ENCODE results near the gene PUM2. TPM values are rescaled to one million over a fixed set of nuclear protein-coding genes. Genes with fewer than 3 reads are reported as not detected.
A peak's percentile ranks its signal among the peaks of the same experiment; 100 is the strongest.

Gene PUM2
- total and polyA plus RNA-seq, 4 donors: 27.4 to 145 (median 51.0) TPM

DNA sequence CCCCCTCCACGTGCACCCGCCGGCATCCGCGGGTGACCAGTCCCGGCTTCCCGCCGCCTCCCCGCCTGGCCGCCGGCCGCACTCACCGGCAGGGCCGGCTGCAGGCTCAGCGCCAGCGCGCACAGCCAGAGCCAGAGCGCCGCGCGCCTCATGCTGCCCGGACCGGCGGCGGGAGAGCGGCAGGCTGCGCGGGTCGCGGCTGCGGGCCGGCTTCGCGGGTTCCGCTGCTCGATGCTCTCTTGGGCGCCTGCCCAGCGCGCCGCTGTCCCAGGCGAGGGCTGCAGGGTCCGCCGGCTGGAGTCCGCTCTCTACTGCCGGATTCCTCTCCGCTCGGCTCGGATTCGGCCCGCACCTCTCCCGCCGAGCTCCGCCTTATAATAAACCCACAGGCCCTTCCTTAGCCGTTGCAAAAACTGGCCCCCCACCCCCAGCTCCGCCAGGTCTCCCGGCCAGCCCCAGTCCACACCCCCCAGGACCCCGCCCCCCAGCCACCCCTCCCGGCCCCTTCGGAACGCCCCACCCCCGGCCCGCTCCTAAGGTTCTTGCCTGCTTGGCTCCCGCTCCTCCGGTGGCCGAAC is 125.8 kb downstream of the PUM2 start, which contains the start of gene SDC1:
SDC1 (minus strand) TSS at position 415 of the 578 bp plus-strand sequence; CDS start at position 152, 263 bp downstream.
- H3K9me3 ChIP-seq (ENCODE audit: control insufficient read depth in 4 of 4, insufficient read depth in 3 of 4, low read length in 3 of 4): no peaks in the 10 kb centered on the region
- H3K27me3 ChIP-seq (ENCODE audit: control insufficient read depth in 3 of 3, insufficient read depth in 3 of 3, low read length in 2 of 3): no peaks in the 10 kb centered on the region
- H3K4me3 ChIP-seq: peak within 1 kb of the TSS; percentile 57
- peaks cover 0 to 20% (median 6%) of the 10 kb centered on the region in 5 donors for H3K4me1 ChIP-seq (ENCODE audit: control insufficient read depth in 5 of 5, insufficient read depth in 5 of 5, low read length in 5 of 5)
- H3K27ac ChIP-seq (ENCODE audit: low read depth in 1 of 2, low read length in 1 of 2): peak within 1 kb of the TSS in 1 of 2 donors; percentile 87
- peak in 2 of 3 donors; percentile 78 to 83 for DNase-seq
- TF ChIP-seq, protein P1, sequence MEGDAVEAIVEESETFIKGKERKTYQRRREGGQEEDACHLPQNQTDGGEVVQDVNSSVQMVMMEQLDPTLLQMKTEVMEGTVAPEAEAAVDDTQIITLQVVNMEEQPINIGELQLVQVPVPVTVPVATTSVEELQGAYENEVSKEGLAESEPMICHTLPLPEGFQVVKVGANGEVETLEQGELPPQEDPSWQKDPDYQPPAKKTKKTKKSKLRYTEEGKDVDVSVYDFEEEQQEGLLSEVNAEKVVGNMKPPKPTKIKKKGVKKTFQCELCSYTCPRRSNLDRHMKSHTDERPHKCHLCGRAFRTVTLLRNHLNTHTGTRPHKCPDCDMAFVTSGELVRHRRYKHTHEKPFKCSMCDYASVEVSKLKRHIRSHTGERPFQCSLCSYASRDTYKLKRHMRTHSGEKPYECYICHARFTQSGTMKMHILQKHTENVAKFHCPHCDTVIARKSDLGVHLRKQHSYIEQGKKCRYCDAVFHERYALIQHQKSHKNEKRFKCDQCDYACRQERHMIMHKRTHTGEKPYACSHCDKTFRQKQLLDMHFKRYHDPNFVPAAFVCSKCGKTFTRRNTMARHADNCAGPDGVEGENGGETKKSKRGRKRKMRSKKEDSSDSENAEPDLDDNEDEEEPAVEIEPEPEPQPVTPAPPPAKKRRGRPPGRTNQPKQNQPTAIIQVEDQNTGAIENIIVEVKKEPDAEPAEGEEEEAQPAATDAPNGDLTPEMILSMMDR (IDR thresholded peaks at IDR 0.05; ENCODE audit: control extremely low read depth, extremely low read depth): no peak
- 1% methylated on average over 43 to 65 of the region's 65 CpGs for WGBS, 2 donors
- peak within 1 kb of the TSS in 1 of 2 donors; percentile 61 for H3K9ac ChIP-seq (ENCODE audit: insufficient read depth in 1 of 2, low read length in 2 of 2)
- peak; percentile 46 for ATAC-seq (ENCODE audit: insufficient read depth, low FRiP score)
- H3K36me3 ChIP-seq (ENCODE audit: control insufficient read depth in 4 of 4, insufficient read depth in 4 of 4, low read length in 4 of 4): no peaks in the 10 kb centered on the region

DNA sequence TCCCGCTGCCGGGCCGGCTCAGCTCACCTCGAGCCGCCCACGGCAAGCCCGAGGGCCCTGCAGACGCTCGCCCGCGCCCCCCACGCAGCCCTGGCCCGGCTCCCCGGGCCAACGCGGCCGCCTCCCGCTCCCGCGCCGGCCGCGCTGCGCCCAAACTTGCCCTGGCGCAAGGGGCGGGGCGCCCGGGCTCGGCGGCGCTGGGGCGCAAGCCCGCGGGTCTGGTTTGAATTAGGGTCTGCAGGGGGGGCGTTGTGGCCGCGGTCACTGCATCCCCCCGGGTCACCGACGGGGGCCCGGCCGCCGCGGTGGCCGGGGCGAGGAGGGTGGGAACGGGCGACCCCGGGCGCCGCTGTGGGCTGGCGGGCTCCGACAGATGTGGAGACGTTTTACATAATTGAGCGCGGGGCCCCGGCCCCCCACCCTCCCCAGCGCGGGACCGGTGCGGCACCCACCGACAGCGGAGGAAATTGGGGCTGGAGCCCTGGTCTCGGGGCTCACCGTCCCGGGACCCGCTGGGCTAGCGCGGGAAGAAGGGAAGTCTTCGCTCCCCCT is 126.4 kb downstream of the PUM2 start:
- Histone ChIP-seq H3K9me3 (ENCODE audit: control insufficient read depth in 4 of 4, insufficient read depth in 3 of 4, low read length in 3 of 4) (no peaks in the 10 kb centered on the region), H3K27me3 (ENCODE audit: control insufficient read depth in 3 of 3, insufficient read depth in 3 of 3, low read length in 2 of 3) (no peaks in the 10 kb centered on the region), H3K4me1 (ENCODE audit: control insufficient read depth in 5 of 5, insufficient read depth in 5 of 5, low read length in 5 of 5) (peaks cover 0 to 20% (median 6%) of the 10 kb centered on the region in 5 donors), H3K9ac (ENCODE audit: insufficient read depth in 1 of 2, low read length in 2 of 2) (no peak overlapping the region), H3K27ac (ENCODE audit: low read depth in 1 of 2, low read length in 1 of 2) (peak overlapping the region in 1 of 2 donors; percentile 87), H3K4me3 (peak overlapping the region; percentile 57), H3K36me3 (ENCODE audit: control insufficient read depth in 4 of 4, insufficient read depth in 4 of 4, low read length in 4 of 4) (no peaks in the 10 kb centered on the region)
- TF ChIP-seq, protein P1 (IDR thresholded peaks at IDR 0.05; ENCODE audit: control extremely low read depth, extremely low read depth): no peak
- ATAC-seq (ENCODE audit: insufficient read depth, low FRiP score) (peak; percentile 50), DNase-seq (no peak)
- 1 to 2% methylated on average over 36 to 70 of the region's 70 CpGs for WGBS, 2 donors

DNA sequence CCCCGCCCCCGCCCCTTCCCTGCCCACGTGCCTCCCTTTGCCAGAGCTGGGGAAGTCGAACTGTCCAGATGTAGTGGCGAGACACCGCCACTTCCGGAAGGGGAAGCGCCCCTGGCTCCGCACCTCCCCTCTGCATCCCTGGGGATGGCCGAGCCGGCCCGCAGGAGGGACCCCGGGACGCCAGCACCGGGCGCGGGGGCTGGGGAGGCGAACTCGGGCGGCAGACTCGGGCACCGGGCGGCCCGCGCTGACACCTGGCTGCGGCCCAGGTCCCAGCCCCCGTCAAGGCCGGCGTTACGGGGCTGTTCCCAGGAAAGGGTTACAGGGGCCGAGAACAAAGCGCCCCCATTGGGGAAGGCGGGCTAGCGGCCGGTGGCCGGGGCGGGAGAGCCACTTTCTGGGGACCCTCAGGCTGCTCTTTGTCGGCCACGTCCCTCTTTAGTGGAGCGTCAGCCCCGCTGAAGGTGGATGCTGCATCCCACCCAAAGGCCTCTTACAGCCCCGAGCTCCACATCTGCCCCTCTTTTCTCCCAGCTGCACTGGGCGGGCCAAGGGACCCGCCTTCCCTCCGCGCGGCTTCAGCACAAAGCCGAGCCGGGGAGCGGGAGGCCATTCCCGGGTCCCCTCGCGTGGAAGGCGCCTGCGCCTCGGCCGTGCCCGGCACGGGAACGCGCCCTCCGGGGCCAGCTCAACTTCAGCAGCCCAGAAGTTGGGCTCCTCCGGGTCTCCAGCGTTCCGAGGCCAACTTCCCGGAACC is 127.1 kb downstream of the PUM2 start:
- Histone ChIP-seq H3K9me3 (ENCODE audit: control insufficient read depth in 4 of 4, insufficient read depth in 3 of 4, low read length in 3 of 4) (no peaks in the 10 kb centered on the region), H3K9ac (ENCODE audit: insufficient read depth in 1 of 2, low read length in 2 of 2) (no peak overlapping the region), H3K36me3 (ENCODE audit: control insufficient read depth in 4 of 4, insufficient read depth in 4 of 4, low read length in 4 of 4) (no peaks in the 10 kb centered on the region), H3K4me1 (ENCODE audit: control insufficient read depth in 5 of 5, insufficient read depth in 5 of 5, low read length in 5 of 5) (peaks cover 0 to 20% (median 6%) of the 10 kb centered on the region in 5 donors), H3K27ac (ENCODE audit: low read depth in 1 of 2, low read length in 1 of 2) (peak overlapping the region in 1 of 2 donors; percentile 82), H3K4me3 (peak overlapping the region; percentile 57), H3K27me3 (ENCODE audit: control insufficient read depth in 3 of 3, insufficient read depth in 3 of 3, low read length in 2 of 3) (no peaks in the 10 kb centered on the region)
- TF ChIP-seq, protein P1 (IDR thresholded peaks at IDR 0.05; ENCODE audit: control extremely low read depth, extremely low read depth): no peak
- DNase-seq: peak; percentile 66 to 74 (median 68)
- 1% methylated on average over 53 to 66 of the region's 66 CpGs for WGBS, 2 donors
- peak; percentile 15 for ATAC-seq (ENCODE audit: insufficient read depth, low FRiP score)

Data from lung (tissue), 12 donors.